Stimulated activated CD4-positive, alpha-beta T cell treated with anti-CD3 and anti-CD28 coated beads, Interleukin-15, amount 100 ng/mL, for 24 hours (primary cell): Measurements from ENCODE around the gene PTX4.
"Not testable (repeated sequence)": the region's sequence is repeated elsewhere in the genome, so short reads cannot be mapped to it uniquely, and the experiment has no call there.

ENCODE experiments used
- DNase-seq: peaks from one replicate; pipeline ENCODE4 v3.0.0-alpha.2; 2020

The PTX4 gene

DNA sequence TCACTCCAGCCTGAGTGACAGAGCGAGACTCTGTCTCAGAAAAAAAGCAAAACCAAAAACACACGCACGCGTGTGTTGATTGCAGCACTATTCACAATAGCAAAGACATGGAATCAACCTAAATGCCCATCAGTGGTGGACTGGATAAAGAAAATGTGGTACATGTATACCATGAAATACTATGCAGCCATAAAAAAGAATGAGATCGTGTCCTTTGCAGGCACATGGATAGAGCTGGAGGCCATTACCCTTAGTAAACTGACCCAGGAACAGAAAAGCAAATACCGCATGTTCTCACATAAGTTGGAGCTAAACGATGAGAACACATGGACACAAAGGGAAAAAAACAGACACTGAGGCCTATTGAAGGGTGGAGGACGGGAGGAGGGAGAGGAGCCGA is 9.8 kb downstream of the PTX4 start:
- not testable (repeated sequence) for DNase-seq

DNA sequence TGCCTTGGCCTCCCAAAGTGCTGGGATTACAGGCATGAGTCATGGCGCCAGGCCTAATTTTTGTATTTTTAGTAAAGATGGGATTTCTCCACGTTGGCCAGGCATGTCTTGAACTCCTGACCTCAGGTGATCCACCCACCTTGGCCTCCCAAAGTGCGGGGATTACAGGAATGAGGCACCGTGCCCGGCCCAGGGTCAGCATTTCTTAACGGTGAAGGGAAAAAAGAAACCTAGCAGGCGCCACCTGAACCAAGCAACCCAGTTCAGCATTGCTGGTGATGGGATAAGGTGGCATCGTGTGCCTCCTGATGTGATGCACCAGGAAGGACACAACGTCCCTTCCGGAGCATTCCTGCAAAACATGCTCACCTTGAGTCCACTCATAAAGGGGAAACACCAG is 11.7 kb downstream of the PTX4 start:
- no peak for DNase-seq

GRCh38 chr16:1475552-1476114 is 13.1 kb downstream of the PTX4 start:
- no peak for DNase-seq

DNA sequence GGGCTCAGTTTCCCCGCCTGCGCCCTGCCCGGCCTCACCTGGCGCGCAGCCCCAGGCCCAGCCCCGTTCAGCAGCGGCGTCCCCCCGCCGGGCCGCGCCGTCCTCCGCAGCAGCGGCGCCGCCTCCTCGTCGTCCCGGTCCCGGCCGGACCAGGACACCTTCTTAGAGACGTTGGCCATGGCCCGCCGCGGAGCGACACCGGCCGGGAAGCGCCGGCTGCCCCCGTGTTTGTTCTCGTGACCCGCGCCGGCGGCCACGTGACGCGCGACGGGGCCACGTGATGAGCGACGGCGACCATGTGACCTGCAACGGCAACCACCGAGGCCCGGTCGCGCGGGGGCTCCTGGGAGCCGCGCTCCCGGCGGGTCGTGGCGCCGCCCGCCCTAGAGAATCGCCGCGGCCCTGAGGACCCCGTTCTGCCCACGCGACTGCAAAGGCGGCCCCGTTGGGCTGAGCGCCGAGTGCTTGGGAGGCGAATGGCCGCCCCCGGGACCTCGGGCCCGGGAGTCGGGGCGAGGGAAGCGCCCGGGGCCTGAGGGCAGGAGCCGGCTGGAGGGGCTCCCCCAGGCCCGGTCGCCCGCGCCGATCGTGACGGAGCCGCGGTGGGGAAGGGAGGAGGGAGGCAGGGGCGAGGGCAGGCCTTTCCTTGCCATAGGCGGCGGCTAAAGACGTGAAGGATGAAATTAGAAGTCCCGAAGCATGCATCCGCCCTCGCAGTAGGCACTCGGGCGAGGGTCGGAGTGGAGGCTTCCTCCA is 13.8 kb downstream of the PTX4 start, which contains the start of gene CLCN7:
Gene CLCN7, minus strand, starts transcription at position 233 of the 756 bp plus-strand sequence. Its CDS starts 54 bp downstream, at position 179.
- DNase-seq, result peak; percentile 94

DNA sequence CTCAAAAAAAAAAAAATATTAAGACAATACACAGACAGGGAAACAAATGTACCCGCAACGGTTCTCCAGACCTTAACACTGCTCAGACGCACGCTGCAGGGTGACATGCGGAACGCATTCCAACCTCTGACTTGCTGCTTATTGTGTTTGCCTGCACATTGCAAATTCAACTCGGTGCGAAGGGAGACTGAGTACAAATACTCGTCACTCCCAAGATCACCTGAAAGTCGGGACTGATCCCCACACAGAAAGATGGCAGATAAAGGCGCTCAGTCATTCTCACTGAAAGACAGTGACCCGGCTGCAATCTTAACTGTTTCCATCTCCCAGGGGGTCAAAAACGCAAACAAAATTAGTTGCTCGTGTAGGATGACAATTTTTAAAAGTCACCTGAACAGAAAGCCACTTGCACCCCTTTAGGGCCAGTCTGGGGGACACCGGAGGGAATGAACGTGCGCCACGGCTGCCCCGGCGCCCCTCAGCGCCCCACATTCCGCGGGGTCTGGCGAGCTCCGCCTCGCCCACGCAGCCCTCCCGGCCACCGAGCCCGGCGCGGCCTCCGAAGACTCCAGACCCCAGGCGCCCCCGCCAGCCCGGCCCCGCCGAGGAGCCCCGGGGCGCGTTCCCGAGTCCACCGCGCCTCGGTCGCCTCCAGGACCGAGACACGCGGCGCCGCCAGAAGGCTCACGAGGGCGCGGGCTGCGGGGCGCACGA is 14.5 kb downstream of the PTX4 start:
- DNase-seq, result no peak

GRCh38 chr16:1472974-1473373 is 15.8 kb downstream of the PTX4 start:
- no peak for DNase-seq

DNA sequence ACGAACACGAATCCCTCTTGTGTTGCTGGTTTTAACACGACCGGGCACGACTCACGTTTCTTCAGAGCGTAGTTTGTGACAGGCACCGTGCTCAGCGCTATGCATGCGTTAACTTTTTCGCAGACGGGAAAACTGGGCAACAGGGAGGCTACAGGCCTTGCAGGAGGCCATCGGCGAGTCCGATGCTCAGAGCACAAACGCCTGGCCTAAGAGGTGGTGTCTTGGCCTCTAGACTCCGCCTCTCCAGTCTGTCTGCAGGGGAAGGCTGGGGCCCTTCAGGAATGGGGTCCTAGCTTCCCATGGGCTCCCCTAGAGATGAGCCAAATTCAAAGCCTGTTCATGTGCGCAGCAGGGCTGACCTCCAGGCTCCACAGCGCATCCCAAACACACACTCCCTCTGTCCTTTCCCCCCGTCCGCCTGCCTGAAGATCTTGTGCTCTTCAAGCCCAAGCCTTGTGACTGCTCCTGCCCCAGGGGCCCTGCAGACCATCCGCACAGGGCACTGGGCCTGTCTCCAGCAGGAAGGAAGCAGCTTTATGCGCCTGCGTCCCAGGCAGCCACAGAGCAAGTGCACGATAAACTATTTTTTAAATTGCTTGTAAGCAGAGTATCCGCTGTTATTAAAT is 17.1 kb downstream of the PTX4 start:
- DNase-seq, result no peak

DNA sequence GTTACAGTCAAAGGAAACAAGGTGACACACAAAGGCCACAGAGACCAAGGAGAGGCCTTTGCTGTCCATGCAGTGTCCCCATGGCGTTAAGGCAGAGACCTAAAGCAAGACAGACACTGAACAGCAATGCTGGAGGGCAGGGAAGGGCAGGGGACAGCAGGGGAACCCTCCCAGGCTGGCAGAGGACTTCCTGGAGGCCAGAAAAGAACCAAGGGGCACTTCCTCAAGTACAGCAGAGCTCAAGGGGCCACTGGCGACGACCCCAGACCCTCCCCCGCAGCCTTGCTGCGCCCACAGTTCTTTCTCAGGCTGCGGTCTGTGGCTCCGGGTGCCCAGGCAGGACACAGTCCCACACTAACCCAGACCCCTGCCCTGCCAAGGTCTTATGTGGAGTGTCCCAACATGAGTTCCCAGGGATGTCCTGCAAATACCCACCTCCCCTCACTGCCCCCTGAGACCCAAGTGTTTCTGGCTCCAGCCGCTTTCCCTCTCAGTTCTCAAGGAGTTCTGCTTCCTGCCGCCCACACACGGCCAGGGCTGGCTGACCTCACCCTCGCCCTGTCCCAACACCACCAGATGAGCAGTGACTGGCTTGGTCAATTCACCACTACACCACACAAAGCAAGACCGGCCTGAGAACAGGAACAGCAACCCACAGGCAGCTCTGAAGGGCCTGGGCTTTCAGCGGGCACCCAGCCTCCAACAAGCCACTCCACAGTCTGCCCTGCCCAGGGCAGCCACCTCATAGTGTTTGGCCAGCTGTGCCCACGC is 18.1 kb downstream of the PTX4 start:
- DNase-seq, result no peak

GRCh38 chr16:1469693-1470201 is 19.0 kb downstream of the PTX4 start:
- no peak for DNase-seq

GRCh38 chr16:1469141-1469540 is 19.6 kb downstream of the PTX4 start:
- not testable (repeated sequence) for DNase-seq

GRCh38 chr16:1468426-1468810 is 20.3 kb downstream of the PTX4 start:
- DNase-seq, result no peak

- no peak for DNase-seq
Observed at GRCh38 chr16:1466968-1467521, 21.7 kb downstream of the PTX4 start.

GRCh38 chr16:1466054-1466453 is 22.7 kb downstream of the PTX4 start:
- no peak for DNase-seq

GRCh38 chr16:1465567-1465915 is 23.2 kb downstream of the PTX4 start:
- DNase-seq, result no peak

GRCh38 chr16:1464894-1465566 is 23.7 kb downstream of the PTX4 start:
- no peak for DNase-seq

- no peak for DNase-seq
Observed at GRCh38 chr16:1464196-1464893, 24.4 kb downstream of the PTX4 start.

DNA sequence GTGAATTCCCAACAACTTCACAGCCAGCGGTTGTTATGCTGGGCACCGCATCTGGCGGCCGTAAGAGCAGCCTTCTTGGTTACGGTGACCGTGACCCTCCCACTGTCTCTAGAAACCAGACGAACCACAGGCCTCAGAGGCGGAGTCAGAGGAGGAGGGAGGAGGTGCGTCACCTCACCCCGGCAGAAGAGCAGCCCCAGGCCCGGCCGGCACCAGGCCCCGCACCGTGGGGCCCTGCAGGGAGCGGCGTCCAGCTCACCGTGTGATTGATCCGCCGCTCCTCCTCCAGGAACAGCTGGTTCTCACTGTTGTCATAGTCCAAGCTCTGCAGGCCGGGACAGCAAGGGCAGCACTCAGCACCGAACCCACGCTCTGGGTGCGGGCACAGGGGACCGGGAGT is 27.6 kb downstream of the PTX4 start:
- DNase-seq, result no peak

GRCh38 chr16:1460602-1461138 is 28.1 kb downstream of the PTX4 start:
- DNase-seq, result no peak

DNA sequence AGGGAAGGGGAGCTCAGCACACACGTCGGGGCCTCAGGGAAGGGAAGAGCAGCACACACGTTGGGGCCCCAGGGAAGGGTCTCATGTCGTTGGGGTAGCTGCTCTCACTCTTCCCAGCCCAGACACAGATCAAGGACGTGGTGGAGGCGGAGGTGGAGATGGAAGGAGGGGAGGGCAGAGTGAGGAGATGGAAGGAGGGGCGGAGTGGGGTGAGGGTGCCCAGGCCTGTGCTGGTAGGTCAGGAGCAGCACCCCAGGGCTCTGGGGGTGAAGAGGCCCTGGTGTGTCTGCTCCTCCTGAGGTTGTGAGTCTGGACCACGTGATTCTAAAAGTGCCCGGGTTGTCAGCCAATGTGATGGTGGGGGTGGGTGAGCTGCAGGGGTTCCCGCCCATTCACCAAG is 28.8 kb downstream of the PTX4 start:
- DNase-seq, result no peak

- DNase-seq, result no peak
Observed at GRCh38 chr16:1458977-1459341, 29.8 kb downstream of the PTX4 start.
